GM19023 (cell line): ENCODE data around the gene FGFR2.

Experiments used
- ATAC-seq: cut with Tn5 transposase; IDR thresholded peaks from one replicate; pipeline ENCODE4 v1.9.1; 2021; ENCODE audit warnings: mild to moderate bottlenecking, moderate library complexity; ENCODE audit not compliant: unreplicated experiment

The FGFR2 gene

GRCh38 chr10:121500701-121501332 is 97.4 kb downstream of the FGFR2 start:
- no peak for ATAC-seq

GRCh38 chr10:121497513-121498470 is 100.5 kb downstream of the FGFR2 start:
- ATAC-seq = no peak

GRCh38 chr10:121495719-121496118 is 102.5 kb downstream of the FGFR2 start:
- no peak for ATAC-seq

- no peak for ATAC-seq
Observed at GRCh38 chr10:121494296-121494695, 103.9 kb downstream of the FGFR2 start.

GRCh38 chr10:121493521-121493920 is 104.7 kb downstream of the FGFR2 start:
- no peak for ATAC-seq

GRCh38 chr10:121490871-121491519 is 107.2 kb downstream of the FGFR2 start:
- no peak for ATAC-seq

GRCh38 chr10:121485436-121486139 is 112.7 kb downstream of the FGFR2 start:
- ATAC-seq = no peak

- no peak for ATAC-seq
Observed at GRCh38 chr10:121484816-121485215, 113.4 kb downstream of the FGFR2 start.

- no peak for ATAC-seq
Observed at GRCh38 chr10:121484401-121484800, 113.8 kb downstream of the FGFR2 start.

GRCh38 chr10:121481180-121481579 is 117.1 kb downstream of the FGFR2 start:
- no peak for ATAC-seq

- ATAC-seq = no peak
Observed at GRCh38 chr10:121478556-121478955, 119.7 kb downstream of the FGFR2 start.

- no peak for ATAC-seq
Observed at GRCh38 chr10:121469797-121470606, 128.2 kb downstream of the FGFR2 start.

GRCh38 chr10:121468726-121469125 is 129.5 kb downstream of the FGFR2 start:
- no peak for ATAC-seq

GRCh38 chr10:121466424-121466823 is 131.8 kb downstream of the FGFR2 start:
- no peak for ATAC-seq

- no peak for ATAC-seq
Observed at GRCh38 chr10:121465215-121465614, 133.0 kb downstream of the FGFR2 start.

- ATAC-seq = no peak
Observed at GRCh38 chr10:121464517-121464916, 133.7 kb downstream of the FGFR2 start.

GRCh38 chr10:121462955-121463354 is 135.3 kb downstream of the FGFR2 start:
- ATAC-seq = no peak

GRCh38 chr10:121462281-121462680 is 136.0 kb downstream of the FGFR2 start:
- ATAC-seq = no peak

GRCh38 chr10:121461307-121461706 is 136.9 kb downstream of the FGFR2 start:
- ATAC-seq = no peak

GRCh38 chr10:121460733-121461132 is 137.5 kb downstream of the FGFR2 start:
- ATAC-seq = no peak
